HepG2 (cell line): ENCODE results near the gene DSN1. TPM values are rescaled to one million over a fixed set of nuclear protein-coding genes. Genes with fewer than 3 reads are reported as not detected.

Source experiments
- CBFB ChIP-seq: sonication (generic); formaldehyde crosslinking; IDR thresholded peaks from 2 replicates; pipeline ENCODE4 v1.4.0; 2020; ENCODE audit warnings: missing genetic modification reagents
- CCAR2 ChIP-seq: fragments of 200-400 bp; formaldehyde crosslinking; optimal IDR thresholded peaks from 2 replicates; pipeline ENCODE3; 2018; ENCODE audit warnings: low read depth, mild to moderate bottlenecking, low read length, moderate library complexity
- HNRNPL ChIP-seq: fragments of 200-400 bp; formaldehyde crosslinking; IDR thresholded peaks from 2 replicates; pipeline ENCODE4 v1.6.1; 2017; ENCODE audit warnings: mild to moderate bottlenecking, low read depth, low read length
- LCORL ChIP-seq, 2 experiments: fragments of 450-650 bp in 1 of 2; sonication (generic) in 1 of 2; formaldehyde crosslinking in 1 of 2; IDR thresholded peaks; 2 replicates each; pipeline versions ENCODE4 v1.5.0 to v1.6.1; 2017 to 2020; ENCODE audit warnings: antibody characterized with exemption in 1 of 2, missing genetic modification reagents in 1 of 2
- MTF2 ChIP-seq: sonication (generic); formaldehyde crosslinking; IDR thresholded peaks from 2 replicates; pipeline ENCODE4 v1.5.0; 2020; ENCODE audit warnings: missing genetic modification reagents, borderline replicate concordance
- SKI ChIP-seq: fragments of 450-650 bp; IDR thresholded peaks from one replicate; pipeline ENCODE4 v1.6.1; 2018; ENCODE audit warnings: mild to moderate bottlenecking; ENCODE audit not compliant: partially characterized antibody
- ZNF382 ChIP-seq: sonication (generic); formaldehyde crosslinking; IDR thresholded peaks from 2 replicates; pipeline ENCODE4 v1.5.0; 2020; ENCODE audit warnings: missing genetic modification reagents, mild to moderate bottlenecking, borderline replicate concordance
- polyA plus RNA-seq, 8 experiments: library from polyadenylated mRNA; depleted of rRNA in 3 of 8; stranded (reverse) in 7 of 8; unstranded in 1 of 8; fragments of >200 nt; fragmentation: Illumina TruSeq in 4 of 8; extraction: Trizol in 4 of 8; gene quantifications; 2 replicates each; pipeline versions ENCODE4 v1.2.1 to v1.2.3, GENCODE V29; 2011 to 2016; ENCODE audit warnings: low read depth in 4 of 8, missing spikeins in 1 of 8, mixed read lengths in 1 of 8; ENCODE audit not compliant: insufficient read depth in 1 of 8
- total RNA-seq, 5 experiments: library from RNA; depleted of rRNA; stranded (reverse); fragments of >200 nt; fragmentation: Illumina TruSeq; extraction: Trizol; gene quantifications; 2 replicates each; pipeline ENCODE4 v1.2.3, GENCODE V29; 2016; ENCODE audit warnings: low read depth in 1 of 5
- TF ChIP-seq, protein P1 (sequence below): sonication (generic); formaldehyde crosslinking; IDR thresholded peaks from 2 replicates; pipeline ENCODE4 v1.4.0; 2020; ENCODE audit warnings: missing genetic modification reagents
- TF ChIP-seq, protein P2 (sequence below): sonication (generic); formaldehyde crosslinking; IDR thresholded peaks from 2 replicates; pipeline ENCODE4 v1.9.0; 2022; ENCODE audit warnings: low read depth, missing genetic modification reagents
- TF ChIP-seq, protein P3 (sequence below): sonication (generic); formaldehyde crosslinking; IDR thresholded peaks from 2 replicates; pipeline ENCODE4 v1.4.0; 2020; ENCODE audit warnings: mild to moderate bottlenecking, missing genetic modification reagents
- TF ChIP-seq, protein P4 (sequence below): sonication (generic); formaldehyde crosslinking; IDR thresholded peaks from 2 replicates; pipeline ENCODE4 v1.4.0; 2020; ENCODE audit warnings: missing genetic modification reagents, mild to moderate bottlenecking, borderline replicate concordance
- TF ChIP-seq, protein P5 (sequence below), 2 experiments: sonication (generic) in 1 of 2; formaldehyde crosslinking in 1 of 2; IDR thresholded peaks; 2 replicates each; pipeline versions ENCODE4 v1.4.0 to v1.6.1; 2016 to 2020; ENCODE audit warnings: borderline replicate concordance in 1 of 2, low read depth in 1 of 2, mild to moderate bottlenecking in 1 of 2, missing genetic modification reagents in 1 of 2

The DSN1 gene
- total and polyA plus RNA-seq, 2 of the 13 experiments (the other 11 are each of a cell fraction or from before 2014, with no cell fraction given) = 18.7 to 53.7 TPM

DNA sequence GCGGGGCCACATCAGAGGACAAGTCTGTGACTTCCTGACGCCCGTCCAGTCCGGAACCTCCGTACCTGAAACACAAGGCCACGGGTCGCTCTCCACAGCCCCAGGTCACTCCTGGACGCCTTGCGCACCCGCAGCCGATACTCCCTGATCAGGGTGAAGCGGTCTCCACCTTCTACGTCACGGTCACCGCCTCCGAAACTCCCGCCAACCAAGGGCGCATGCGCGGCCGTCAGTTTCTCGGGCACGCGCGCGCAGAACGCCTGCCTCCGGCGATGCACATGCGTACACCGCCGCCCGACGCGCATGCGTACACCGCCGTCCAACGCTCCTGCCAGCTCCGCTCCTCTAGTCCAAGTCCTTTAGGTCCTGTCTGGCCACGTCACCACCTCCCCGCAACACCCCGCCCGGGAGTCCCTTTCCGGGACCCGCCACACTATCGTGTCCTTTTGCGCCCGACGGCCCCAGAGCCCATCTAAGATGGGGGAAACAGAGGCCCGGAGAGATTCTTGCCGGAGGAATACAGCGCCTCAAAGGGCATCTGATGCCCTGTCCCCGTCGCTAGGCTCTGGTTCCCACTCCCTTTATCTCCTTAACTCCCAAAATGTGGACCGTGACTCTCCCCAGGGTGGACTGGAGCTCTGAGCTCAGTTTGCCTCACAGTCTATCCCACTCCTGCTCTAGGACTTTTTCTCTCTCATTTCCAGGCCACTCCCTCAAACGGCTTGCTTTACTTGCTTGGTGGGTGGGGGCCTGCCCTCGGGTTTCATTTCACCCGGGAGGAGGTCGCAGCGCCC lies at the start of gene DSN1 (continued):
- TF ChIP-seq CCAR2 = peak; percentile 90
- TF ChIP-seq ZNF382 = no peak
- TF ChIP-seq, protein P1, sequence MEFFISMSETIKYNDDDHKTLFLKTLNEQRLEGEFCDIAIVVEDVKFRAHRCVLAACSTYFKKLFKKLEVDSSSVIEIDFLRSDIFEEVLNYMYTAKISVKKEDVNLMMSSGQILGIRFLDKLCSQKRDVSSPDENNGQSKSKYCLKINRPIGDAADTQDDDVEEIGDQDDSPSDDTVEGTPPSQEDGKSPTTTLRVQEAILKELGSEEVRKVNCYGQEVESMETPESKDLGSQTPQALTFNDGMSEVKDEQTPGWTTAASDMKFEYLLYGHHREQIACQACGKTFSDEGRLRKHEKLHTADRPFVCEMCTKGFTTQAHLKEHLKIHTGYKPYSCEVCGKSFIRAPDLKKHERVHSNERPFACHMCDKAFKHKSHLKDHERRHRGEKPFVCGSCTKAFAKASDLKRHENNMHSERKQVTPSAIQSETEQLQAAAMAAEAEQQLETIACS = peak; percentile 99
- TF ChIP-seq, protein P2, sequence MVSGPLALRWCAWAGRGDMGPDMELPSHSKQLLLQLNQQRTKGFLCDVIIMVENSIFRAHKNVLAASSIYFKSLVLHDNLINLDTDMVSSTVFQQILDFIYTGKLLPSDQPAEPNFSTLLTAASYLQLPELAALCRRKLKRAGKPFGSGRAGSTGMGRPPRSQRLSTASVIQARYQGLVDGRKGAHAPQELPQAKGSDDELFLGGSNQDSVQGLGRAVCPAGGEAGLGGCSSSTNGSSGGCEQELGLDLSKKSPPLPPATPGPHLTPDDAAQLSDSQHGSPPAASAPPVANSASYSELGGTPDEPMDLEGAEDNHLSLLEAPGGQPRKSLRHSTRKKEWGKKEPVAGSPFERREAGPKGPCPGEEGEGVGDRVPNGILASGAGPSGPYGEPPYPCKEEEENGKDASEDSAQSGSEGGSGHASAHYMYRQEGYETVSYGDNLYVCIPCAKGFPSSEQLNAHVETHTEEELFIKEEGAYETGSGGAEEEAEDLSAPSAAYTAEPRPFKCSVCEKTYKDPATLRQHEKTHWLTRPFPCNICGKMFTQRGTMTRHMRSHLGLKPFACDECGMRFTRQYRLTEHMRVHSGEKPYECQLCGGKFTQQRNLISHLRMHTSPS (CRISPR knock-in tag) = peak; percentile 16
- TF ChIP-seq, protein P3, sequence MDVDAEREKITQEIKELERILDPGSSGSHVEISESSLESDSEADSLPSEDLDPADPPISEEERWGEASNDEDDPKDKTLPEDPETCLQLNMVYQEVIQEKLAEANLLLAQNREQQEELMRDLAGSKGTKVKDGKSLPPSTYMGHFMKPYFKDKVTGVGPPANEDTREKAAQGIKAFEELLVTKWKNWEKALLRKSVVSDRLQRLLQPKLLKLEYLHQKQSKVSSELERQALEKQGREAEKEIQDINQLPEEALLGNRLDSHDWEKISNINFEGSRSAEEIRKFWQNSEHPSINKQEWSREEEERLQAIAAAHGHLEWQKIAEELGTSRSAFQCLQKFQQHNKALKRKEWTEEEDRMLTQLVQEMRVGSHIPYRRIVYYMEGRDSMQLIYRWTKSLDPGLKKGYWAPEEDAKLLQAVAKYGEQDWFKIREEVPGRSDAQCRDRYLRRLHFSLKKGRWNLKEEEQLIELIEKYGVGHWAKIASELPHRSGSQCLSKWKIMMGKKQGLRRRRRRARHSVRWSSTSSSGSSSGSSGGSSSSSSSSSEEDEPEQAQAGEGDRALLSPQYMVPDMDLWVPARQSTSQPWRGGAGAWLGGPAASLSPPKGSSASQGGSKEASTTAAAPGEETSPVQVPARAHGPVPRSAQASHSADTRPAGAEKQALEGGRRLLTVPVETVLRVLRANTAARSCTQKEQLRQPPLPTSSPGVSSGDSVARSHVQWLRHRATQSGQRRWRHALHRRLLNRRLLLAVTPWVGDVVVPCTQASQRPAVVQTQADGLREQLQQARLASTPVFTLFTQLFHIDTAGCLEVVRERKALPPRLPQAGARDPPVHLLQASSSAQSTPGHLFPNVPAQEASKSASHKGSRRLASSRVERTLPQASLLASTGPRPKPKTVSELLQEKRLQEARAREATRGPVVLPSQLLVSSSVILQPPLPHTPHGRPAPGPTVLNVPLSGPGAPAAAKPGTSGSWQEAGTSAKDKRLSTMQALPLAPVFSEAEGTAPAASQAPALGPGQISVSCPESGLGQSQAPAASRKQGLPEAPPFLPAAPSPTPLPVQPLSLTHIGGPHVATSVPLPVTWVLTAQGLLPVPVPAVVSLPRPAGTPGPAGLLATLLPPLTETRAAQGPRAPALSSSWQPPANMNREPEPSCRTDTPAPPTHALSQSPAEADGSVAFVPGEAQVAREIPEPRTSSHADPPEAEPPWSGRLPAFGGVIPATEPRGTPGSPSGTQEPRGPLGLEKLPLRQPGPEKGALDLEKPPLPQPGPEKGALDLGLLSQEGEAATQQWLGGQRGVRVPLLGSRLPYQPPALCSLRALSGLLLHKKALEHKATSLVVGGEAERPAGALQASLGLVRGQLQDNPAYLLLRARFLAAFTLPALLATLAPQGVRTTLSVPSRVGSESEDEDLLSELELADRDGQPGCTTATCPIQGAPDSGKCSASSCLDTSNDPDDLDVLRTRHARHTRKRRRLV (CRISPR knock-in tag) = no peak; the same call in 1 of the 2 replicates
- peak; percentile 23; the same call in 1 of the 2 replicates for TF ChIP-seq MTF2
- TF ChIP-seq, protein P4, sequence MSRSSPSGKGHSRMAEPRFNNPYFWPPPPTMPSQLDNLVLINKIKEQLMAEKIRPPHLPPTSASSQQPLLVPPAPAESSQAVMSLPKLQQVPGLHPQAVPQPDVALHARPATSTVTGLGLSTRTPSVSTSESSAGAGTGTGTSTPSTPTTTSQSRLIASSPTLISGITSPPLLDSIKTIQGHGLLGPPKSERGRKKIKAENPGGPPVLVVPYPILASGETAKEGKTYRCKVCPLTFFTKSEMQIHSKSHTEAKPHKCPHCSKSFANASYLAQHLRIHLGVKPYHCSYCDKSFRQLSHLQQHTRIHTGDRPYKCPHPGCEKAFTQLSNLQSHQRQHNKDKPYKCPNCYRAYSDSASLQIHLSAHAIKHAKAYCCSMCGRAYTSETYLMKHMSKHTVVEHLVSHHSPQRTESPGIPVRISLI (CRISPR knock-in tag) = peak; percentile 34; the same call in 1 of the 2 replicates
- TF ChIP-seq CBFB (CRISPR knock-in tag) = peak; percentile 72; the same call in 1 of the 2 replicates
- TF ChIP-seq LCORL (IDR thresholded peaks at IDR 0.05) = no peak
- no peak; the same call in 1 of the 2 replicates for TF ChIP-seq LCORL (CRISPR knock-in tag; IDR thresholded peaks at IDR 0.05)
- TF ChIP-seq, protein P5, sequence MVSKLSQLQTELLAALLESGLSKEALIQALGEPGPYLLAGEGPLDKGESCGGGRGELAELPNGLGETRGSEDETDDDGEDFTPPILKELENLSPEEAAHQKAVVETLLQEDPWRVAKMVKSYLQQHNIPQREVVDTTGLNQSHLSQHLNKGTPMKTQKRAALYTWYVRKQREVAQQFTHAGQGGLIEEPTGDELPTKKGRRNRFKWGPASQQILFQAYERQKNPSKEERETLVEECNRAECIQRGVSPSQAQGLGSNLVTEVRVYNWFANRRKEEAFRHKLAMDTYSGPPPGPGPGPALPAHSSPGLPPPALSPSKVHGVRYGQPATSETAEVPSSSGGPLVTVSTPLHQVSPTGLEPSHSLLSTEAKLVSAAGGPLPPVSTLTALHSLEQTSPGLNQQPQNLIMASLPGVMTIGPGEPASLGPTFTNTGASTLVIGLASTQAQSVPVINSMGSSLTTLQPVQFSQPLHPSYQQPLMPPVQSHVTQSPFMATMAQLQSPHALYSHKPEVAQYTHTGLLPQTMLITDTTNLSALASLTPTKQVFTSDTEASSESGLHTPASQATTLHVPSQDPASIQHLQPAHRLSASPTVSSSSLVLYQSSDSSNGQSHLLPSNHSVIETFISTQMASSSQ (IDR thresholded peaks at IDR 0.05; ENCODE audit: low read depth) = 0 out of 2 replicates have a peak, but pooled peaks have one; percentile 8
- TF ChIP-seq, protein P5 (CRISPR knock-in tag; IDR thresholded peaks at IDR 0.05; ENCODE audit: borderline replicate concordance) = peak; percentile 77; the same call in 1 of the 2 replicates
- peak; percentile 5; the same call in 1 of the 2 replicates for TF ChIP-seq HNRNPL
- TF ChIP-seq SKI = no peak
